K562 (cell line): ENCODE results near the gene UBA52.

Experiments used
- BRCA1 ChIP-seq, 2 experiments: fragments of 450-650 bp in 1 of 2; sonication (generic) in 1 of 2; formaldehyde crosslinking in 1 of 2; IDR thresholded peaks; 2 replicates each; pipeline versions ENCODE4 v1.5.0 to v1.6.1; 2017 to 2020; ENCODE audit warnings: mild to moderate bottlenecking in 1 of 2, missing genetic modification reagents in 1 of 2
- CTCF ChIP-seq, 3 experiments: IDR thresholded peaks in 2 of 3; conservative IDR thresholded peaks in 1 of 3; 2 replicates each; pipeline ENCODE4 v1.5.1; 2011 to 2012; ENCODE audit warnings: low read length in 3 of 3, mild to moderate bottlenecking in 3 of 3, control low read depth in 2 of 3, improper control_type of control experiment in 1 of 3, inconsistent platforms in 1 of 3, low read depth in 1 of 3, mixed read lengths in 1 of 3, moderate library complexity in 1 of 3; ENCODE audit not compliant: insufficient read depth in 2 of 3
- EZH2 ChIP-seq: IDR thresholded peaks from 2 replicates; pipeline ENCODE4 v1.6.1; 2012; ENCODE audit warnings: low read depth, mild to moderate bottlenecking, inconsistent platforms, low read length, borderline replicate concordance
- GABPA ChIP-seq: fragments of 200-800 bp; sonication (Bioruptor generic); conservative IDR thresholded peaks from 2 replicates; pipeline ENCODE4 v1.6.1; 2016; ENCODE audit warnings: low read depth, missing genetic modification characterization, missing compliant biosample characterization
- HNRNPLL ChIP-seq: fragments of 200-400 bp; formaldehyde crosslinking; IDR thresholded peaks from 2 replicates; pipeline ENCODE4 v1.6.1; 2017; ENCODE audit warnings: low read length, low read depth, mild to moderate bottlenecking; ENCODE audit not compliant: poor library complexity, severe bottlenecking
- MBD1 ChIP-seq: fragments of 250-450 bp; sonication (Bioruptor Pico); IDR thresholded peaks from 2 replicates; pipeline ENCODE4 v1.8.0; 2022; ENCODE audit warnings: inconsistent platforms
- MYC ChIP-seq, 2 experiments: fragments of 250-450 bp in 1 of 2; sonication (Bioruptor Pico) in 1 of 2; IDR thresholded peaks; 2 replicates each; pipeline versions ENCODE4 v1.5.1 to v1.6.1; 2012 to 2021; ENCODE audit warnings: low read depth in 2 of 2, borderline replicate concordance in 1 of 2, improper control_type of control experiment in 1 of 2, low read length in 1 of 2, mild to moderate bottlenecking in 1 of 2, moderate library complexity in 1 of 2
- NFIX ChIP-seq: fragments of 250-450 bp; sonication (Bioruptor Pico); IDR thresholded peaks from 2 replicates; pipeline ENCODE4 v1.4.0; 2020; ENCODE audit warnings: low read depth, mild to moderate bottlenecking, moderate library complexity
- RCOR1 ChIP-seq, 2 experiments: IDR thresholded peaks; 2 replicates each; pipeline ENCODE4 v1.6.1; 2012; ENCODE audit warnings: low read depth in 2 of 2, low read length in 2 of 2, borderline replicate concordance in 1 of 2, improper control_type of control experiment in 1 of 2
- ZBED1 ChIP-seq: IDR thresholded peaks from 2 replicates; pipeline ENCODE4 v1.6.1; 2014
- ZNF146 ChIP-seq: IDR thresholded peaks from one replicate; pipeline ENCODE4 v1.6.1; 2018; ENCODE audit warnings: missing compliant biosample characterization; ENCODE audit not compliant: unreplicated experiment
- ZNF77 ChIP-seq: fragments of 250-450 bp; sonication (Bioruptor Pico); IDR thresholded peaks from 2 replicates; pipeline ENCODE4 v1.5.0; 2020
- TF ChIP-seq, protein P1 (sequence below): fragments of 450-650 bp; IDR thresholded peaks from 2 replicates; pipeline ENCODE4 v1.6.1; 2018; ENCODE audit not compliant: partially characterized antibody
- TF ChIP-seq, protein P2 (sequence below): sonication (generic); formaldehyde crosslinking; IDR thresholded peaks from 2 replicates; pipeline ENCODE4 v1.9.0; 2022; ENCODE audit warnings: mild to moderate bottlenecking, missing genetic modification reagents

- no peak for TF ChIP-seq RCOR1 (IDR thresholded peaks at IDR 0.05; ENCODE audit: borderline replicate concordance in 1 of 2, low read depth in 2 of 2, low read length in 2 of 2)
- no peak for TF ChIP-seq GABPA (tag)
- TF ChIP-seq BRCA1 (IDR thresholded peaks at IDR 0.05): no peak
- TF ChIP-seq BRCA1 (CRISPR knock-in tag; IDR thresholded peaks at IDR 0.05): no peak
- no peak for TF ChIP-seq ZNF146
- TF ChIP-seq CTCF (IDR thresholded peaks at IDR 0.05 in 2 of 3, conservative IDR thresholded peaks at IDR 0.05 in 1 of 3; ENCODE audit: insufficient read depth in 2 of 3, low read depth in 1 of 3, low read length in 3 of 3): no peak
- no peak for TF ChIP-seq EZH2
- TF ChIP-seq, protein P1, sequence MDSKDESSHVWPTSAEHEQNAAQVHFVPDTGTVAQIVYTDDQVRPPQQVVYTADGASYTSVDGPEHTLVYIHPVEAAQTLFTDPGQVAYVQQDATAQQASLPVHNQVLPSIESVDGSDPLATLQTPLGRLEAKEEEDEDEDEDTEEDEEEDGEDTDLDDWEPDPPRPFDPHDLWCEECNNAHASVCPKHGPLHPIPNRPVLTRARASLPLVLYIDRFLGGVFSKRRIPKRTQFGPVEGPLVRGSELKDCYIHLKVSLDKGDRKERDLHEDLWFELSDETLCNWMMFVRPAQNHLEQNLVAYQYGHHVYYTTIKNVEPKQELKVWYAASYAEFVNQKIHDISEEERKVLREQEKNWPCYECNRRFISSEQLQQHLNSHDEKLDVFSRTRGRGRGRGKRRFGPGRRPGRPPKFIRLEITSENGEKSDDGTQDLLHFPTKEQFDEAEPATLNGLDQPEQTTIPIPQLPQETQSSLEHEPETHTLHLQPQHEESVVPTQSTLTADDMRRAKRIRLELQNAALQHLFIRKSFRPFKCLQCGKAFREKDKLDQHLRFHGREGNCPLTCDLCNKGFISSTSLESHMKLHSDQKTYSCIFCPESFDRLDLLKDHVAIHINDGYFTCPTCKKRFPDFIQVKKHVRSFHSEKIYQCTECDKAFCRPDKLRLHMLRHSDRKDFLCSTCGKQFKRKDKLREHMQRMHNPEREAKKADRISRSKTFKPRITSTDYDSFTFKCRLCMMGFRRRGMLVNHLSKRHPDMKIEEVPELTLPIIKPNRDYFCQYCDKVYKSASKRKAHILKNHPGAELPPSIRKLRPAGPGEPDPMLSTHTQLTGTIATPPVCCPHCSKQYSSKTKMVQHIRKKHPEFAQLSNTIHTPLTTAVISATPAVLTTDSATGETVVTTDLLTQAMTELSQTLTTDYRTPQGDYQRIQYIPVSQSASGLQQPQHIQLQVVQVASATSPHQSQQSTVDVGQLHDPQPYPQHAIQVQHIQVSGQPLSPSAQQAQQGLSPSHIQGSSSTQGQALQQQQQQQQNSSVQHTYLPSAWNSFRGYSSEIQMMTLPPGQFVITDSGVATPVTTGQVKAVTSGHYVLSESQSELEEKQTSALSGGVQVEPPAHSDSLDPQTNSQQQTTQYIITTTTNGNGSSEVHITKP: no peak
- TF ChIP-seq ZNF77: no peak
- no peak for TF ChIP-seq MYC (IDR thresholded peaks at IDR 0.05; ENCODE audit: low read depth, low read length)
- no peak for TF ChIP-seq MYC (CRISPR knock-in tag; IDR thresholded peaks at IDR 0.05; ENCODE audit: borderline replicate concordance, low read depth)
- TF ChIP-seq MBD1 (CRISPR knock-in tag): no peak
- TF ChIP-seq, protein P2, sequence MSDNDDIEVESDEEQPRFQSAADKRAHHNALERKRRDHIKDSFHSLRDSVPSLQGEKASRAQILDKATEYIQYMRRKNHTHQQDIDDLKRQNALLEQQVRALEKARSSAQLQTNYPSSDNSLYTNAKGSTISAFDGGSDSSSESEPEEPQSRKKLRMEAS (CRISPR knock-in tag): no peak
- no peak for TF ChIP-seq NFIX (CRISPR knock-in tag)
- no peak for TF ChIP-seq ZBED1
- no peak for TF ChIP-seq HNRNPLL
These were observed 36.6 kb downstream of the UBA52 start for GRCh38 chr19:18608102-18608804.
